ENCODE measurements around the gene DPF3.

DNA sequence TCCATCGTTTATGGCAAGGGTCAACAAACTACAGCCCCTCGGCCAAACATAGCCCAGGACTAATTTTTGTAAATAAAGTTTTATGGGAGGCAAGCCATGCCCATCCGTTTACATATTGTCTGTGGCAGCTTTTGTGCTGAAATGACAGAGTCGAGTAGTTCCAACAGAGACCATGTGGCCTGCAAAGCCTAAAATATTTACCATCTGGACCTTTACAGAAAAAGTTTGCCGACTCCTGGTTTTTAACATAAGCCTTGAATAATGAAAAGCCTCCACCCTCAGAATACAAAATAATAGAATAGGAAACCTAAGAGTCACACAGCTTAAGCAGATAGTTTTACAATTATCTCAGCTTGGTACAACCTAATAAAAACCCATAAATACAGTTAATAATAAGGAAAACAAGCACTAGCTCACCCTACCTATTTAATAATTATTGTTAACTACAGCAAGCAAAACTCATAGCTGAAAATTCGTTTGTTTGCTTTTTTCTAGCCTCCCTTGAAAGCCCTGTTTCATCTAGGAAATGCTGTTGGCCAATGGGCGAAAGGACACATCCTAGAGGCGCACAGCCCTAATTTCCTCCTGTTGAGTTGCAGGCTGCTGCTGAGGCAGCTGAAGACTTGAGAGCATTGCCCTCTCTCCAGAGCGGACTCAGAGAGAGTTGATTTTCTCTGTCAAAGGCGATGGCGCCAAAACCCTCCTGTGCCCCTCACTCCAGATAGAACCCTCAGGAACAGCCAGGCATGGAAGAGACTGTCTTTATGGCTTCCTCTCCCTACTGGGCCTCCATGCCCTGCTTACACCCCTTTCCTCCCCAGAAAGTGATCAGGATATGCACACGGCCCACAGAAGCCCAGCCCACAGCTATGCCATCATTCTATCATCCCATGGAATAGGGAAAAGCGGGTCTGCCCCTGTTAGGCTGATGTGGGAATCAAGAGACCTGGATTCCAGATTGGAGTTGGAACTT lies 107.2 kb downstream of the DPF3 start:
- TF ChIP-seq, protein P1, sequence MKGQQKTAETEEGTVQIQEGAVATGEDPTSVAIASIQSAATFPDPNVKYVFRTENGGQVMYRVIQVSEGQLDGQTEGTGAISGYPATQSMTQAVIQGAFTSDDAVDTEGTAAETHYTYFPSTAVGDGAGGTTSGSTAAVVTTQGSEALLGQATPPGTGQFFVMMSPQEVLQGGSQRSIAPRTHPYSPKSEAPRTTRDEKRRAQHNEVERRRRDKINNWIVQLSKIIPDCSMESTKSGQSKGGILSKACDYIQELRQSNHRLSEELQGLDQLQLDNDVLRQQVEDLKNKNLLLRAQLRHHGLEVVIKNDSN (IDR thresholded peaks at IDR 0.05) = no peak
- no peak for TF ChIP-seq NFIC (IDR thresholded peaks at IDR 0.05)
- TF ChIP-seq CREB1 (IDR thresholded peaks at IDR 0.05; ENCODE audit: low read depth) = no peak
